ENCODE results near the gene FOCAD. TPM values are rescaled to one million over a fixed set of nuclear protein-coding genes. Genes with fewer than 3 reads are reported as not detected.

The FOCAD gene
- total RNA-seq, 2 experiments from 2014 or later: 21.2 to 28.3 TPM

DNA sequence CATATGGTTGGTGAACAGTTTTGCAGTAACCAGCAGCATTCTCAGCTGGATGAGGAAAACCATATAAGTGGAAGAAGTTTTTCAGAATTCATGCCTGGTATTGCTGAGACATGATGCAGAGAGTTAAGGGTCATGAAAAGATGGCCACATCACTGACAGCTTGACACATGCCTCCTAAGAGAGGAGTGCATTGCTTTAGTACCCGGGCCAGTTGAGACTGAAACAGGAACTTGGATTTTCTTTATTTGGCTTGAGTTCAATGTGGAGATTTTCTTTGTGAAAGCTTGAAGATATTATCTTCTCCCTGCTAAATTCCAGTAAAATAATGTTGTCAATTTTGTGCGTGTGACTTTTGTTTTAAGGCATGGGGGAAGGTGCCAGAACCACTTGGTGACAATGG, 311.6 kb downstream of the FOCAD start:
- no peaks in the 10 kb centered on the region for H3K9me3 Mint-ChIP-seq
- H3K36me3 Mint-ChIP-seq: peaks cover 60% of the 10 kb centered on the region
- no peak overlapping the region for H3K27ac Mint-ChIP-seq
- H3K4me1 Mint-ChIP-seq: peaks cover 9% of the 10 kb centered on the region
- no peak overlapping the region for H3K4me3 Mint-ChIP-seq
- no peak for DNase-seq
- H3K27me3 Mint-ChIP-seq: no peaks in the 10 kb centered on the region
- POLR2A ChIA-PET: no interaction called here
- ATAC-seq (ENCODE audit: low read depth): no peak

DNA sequence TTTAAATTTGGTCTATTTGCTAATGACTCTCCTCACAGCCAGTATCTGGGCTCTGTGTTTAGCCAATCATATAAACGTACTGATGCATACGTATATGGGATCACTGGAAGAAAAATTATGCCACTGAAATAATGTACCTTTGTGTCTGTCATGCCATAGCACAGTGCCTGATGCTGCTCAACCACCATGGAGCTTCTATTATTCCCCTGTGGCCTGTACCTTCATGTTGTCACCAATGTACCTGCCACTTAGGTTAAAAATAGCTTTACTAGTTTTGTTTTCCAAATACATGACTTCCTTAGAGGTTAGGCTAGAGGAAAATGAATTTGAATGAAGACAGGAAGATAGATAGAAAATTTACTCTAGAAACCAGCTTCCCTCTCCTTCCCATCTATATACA, 312.8 kb downstream of the FOCAD start:
- H3K27ac Mint-ChIP-seq: no peak overlapping the region
- POLR2A ChIA-PET: no interaction called here
- DNase-seq (no peak), ATAC-seq (ENCODE audit: low read depth) (no peak)
- peaks cover 17% of the 10 kb centered on the region for H3K4me1 Mint-ChIP-seq
- H3K9me3 Mint-ChIP-seq: peaks cover 4% of the 10 kb centered on the region
- H3K27me3 Mint-ChIP-seq: no peaks in the 10 kb centered on the region
- no peak overlapping the region for H3K4me3 Mint-ChIP-seq
- peaks cover 62% of the 10 kb centered on the region for H3K36me3 Mint-ChIP-seq

- H3K4me3 Mint-ChIP-seq: no peak overlapping the region
- peaks cover 68% of the 10 kb centered on the region for H3K36me3 Mint-ChIP-seq
- peaks cover 23% of the 10 kb centered on the region for H3K4me1 Mint-ChIP-seq
- DNase-seq (no peak), ATAC-seq (ENCODE audit: low read depth) (no peak)
- H3K9me3 Mint-ChIP-seq: peaks cover 4% of the 10 kb centered on the region
- no peaks in the 10 kb centered on the region for H3K27me3 Mint-ChIP-seq
- H3K27ac Mint-ChIP-seq: no peak overlapping the region
- POLR2A ChIA-PET: no interaction called here
Measured at GRCh38 chr9:20997503-20998076, 313.5 kb downstream of the FOCAD start.

- Mint-ChIP-seq H3K36me3 (peaks cover 63% of the 10 kb centered on the region), H3K9me3 (peaks cover 6% of the 10 kb centered on the region), H3K27me3 (no peaks in the 10 kb centered on the region), H3K4me1 (peaks cover 23% of the 10 kb centered on the region), H3K27ac (peak overlapping the region; percentile 56), H3K4me3 (no peak overlapping the region)
- DNase-seq: no peak
- POLR2A ChIA-PET: interaction anchor here (0.9 kb wide), 1 partner anchor 29 kb away, joined by 5 read pairs; the partner anchor contains the start of gene HACD4
- ATAC-seq (ENCODE audit: low read depth): peak; percentile 61
Measured at GRCh38 chr9:21001581-21001980, 317.5 kb downstream of the FOCAD start.

GRCh38 chr9:21002040-21002439, 318.0 kb downstream of the FOCAD start:
- Mint-ChIP-seq H3K27ac (no peak overlapping the region), H3K4me3 (peak overlapping the region; percentile 24), H3K36me3 (peaks cover 63% of the 10 kb centered on the region), H3K27me3 (no peaks in the 10 kb centered on the region), H3K4me1 (peaks cover 19% of the 10 kb centered on the region), H3K9me3 (peaks cover 6% of the 10 kb centered on the region)
- DNase-seq: no peak
- no peak for ATAC-seq (ENCODE audit: low read depth)
- POLR2A ChIA-PET: interaction anchor here (0.9 kb wide), 1 partner anchor 29 kb away, joined by 5 read pairs; the partner anchor contains the start of gene HACD4

GRCh38 chr9:21015129-21015815, 331.2 kb downstream of the FOCAD start:
- DNase-seq: no peak

DNA sequence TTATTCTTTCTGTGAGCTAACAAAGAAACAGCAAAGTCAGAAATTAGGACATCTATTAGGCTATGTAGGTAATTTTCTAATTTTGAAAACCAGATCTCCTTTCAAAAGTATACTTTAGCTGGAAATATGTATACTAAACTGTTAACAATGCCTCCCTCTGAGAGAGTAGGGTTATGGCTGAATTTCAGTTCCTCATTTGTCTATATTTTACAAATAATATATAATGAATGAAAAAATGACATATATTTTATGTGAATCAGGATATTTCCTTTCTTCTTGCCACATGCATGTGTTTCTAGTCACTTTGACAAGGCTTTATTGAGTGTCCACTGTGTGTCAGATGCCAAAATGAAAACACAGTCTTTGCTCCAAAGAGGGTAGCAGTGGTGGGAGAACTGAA, 331.9 kb downstream of the FOCAD start:
- H3K27me3 Mint-ChIP-seq: no peaks in the 10 kb centered on the region
- H3K27ac Mint-ChIP-seq: no peak overlapping the region
- DNase-seq (no peak), ATAC-seq (ENCODE audit: low read depth) (no peak)
- POLR2A ChIA-PET: no interaction called here
- no peaks in the 10 kb centered on the region for H3K9me3 Mint-ChIP-seq
- peaks cover 60% of the 10 kb centered on the region for H3K36me3 Mint-ChIP-seq
- H3K4me3 Mint-ChIP-seq: no peak overlapping the region
- H3K4me1 Mint-ChIP-seq: peaks cover 5% of the 10 kb centered on the region

More at GRCh38 chr9:21015129-21015815, 331.2 kb downstream of the FOCAD start:
- H3K27ac Mint-ChIP-seq: no peak overlapping the region
- H3K4me1 Mint-ChIP-seq: peaks cover 2% of the 10 kb centered on the region
- H3K9me3 Mint-ChIP-seq: no peaks in the 10 kb centered on the region
- no peaks in the 10 kb centered on the region for H3K27me3 Mint-ChIP-seq
- no peak overlapping the region for H3K4me3 Mint-ChIP-seq
- peaks cover 61% of the 10 kb centered on the region for H3K36me3 Mint-ChIP-seq
- POLR2A ChIA-PET: no interaction called here
- no peak for ATAC-seq (ENCODE audit: low read depth)

- no peaks in the 10 kb centered on the region for H3K27me3 Mint-ChIP-seq
- DNase-seq: no peak
- POLR2A ChIA-PET: no interaction called here
- H3K27ac Mint-ChIP-seq: no peak overlapping the region
- no peaks in the 10 kb centered on the region for H3K9me3 Mint-ChIP-seq
- no peak overlapping the region for H3K4me3 Mint-ChIP-seq
- peaks cover 61% of the 10 kb centered on the region for H3K36me3 Mint-ChIP-seq
- ATAC-seq (ENCODE audit: low read depth): no peak
- H3K4me1 Mint-ChIP-seq: peaks cover 7% of the 10 kb centered on the region
Measured at GRCh38 chr9:21016701-21017491, 332.8 kb downstream of the FOCAD start.

DNA sequence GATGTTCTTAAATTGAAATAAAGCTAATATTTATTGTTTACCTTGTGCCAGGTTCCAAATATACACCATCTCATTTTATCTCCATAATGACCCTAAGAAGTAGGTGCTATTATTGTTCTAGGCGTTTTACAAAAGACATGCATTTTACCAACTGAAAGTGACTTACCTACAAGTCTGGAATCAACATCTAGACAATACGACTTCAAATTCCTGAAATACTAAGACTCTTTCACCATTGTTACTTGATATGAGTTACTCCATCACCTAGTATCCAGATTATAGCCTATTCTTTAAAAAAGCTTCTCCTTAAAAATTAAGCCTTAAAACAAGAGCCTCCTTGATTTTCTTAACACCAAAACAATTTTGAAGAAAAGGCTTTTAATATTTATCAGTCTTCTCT, 334.1 kb downstream of the FOCAD start:
- peaks cover 9% of the 10 kb centered on the region for H3K4me1 Mint-ChIP-seq

GRCh38 chr9:21023861-21024260, 339.8 kb downstream of the FOCAD start:
- Mint-ChIP-seq H3K9me3 (peaks cover 7% of the 10 kb centered on the region), H3K36me3 (peaks cover 56% of the 10 kb centered on the region), H3K4me1 (peaks cover 18% of the 10 kb centered on the region), H3K4me3 (no peak overlapping the region), H3K27ac (no peak overlapping the region), H3K27me3 (no peaks in the 10 kb centered on the region)
- POLR2A ChIA-PET: no interaction called here
- no peak for DNase-seq
- ATAC-seq (ENCODE audit: low read depth): no peak

More for the DNA sequence above, 334.1 kb downstream of the FOCAD start:
- peaks cover 63% of the 10 kb centered on the region for H3K36me3 Mint-ChIP-seq
- DNase-seq (no peak), ATAC-seq (ENCODE audit: low read depth) (no peak)
- POLR2A ChIA-PET: interaction anchor here (2.2 kb wide), 1 partner anchor 13 kb away, joined by 6 read pairs; the partner anchor contains the start of gene HACD4
- no peak overlapping the region for H3K4me3 Mint-ChIP-seq
- H3K9me3 Mint-ChIP-seq: peaks cover 4% of the 10 kb centered on the region
- H3K27ac Mint-ChIP-seq: no peak overlapping the region
- no peaks in the 10 kb centered on the region for H3K27me3 Mint-ChIP-seq

DNA sequence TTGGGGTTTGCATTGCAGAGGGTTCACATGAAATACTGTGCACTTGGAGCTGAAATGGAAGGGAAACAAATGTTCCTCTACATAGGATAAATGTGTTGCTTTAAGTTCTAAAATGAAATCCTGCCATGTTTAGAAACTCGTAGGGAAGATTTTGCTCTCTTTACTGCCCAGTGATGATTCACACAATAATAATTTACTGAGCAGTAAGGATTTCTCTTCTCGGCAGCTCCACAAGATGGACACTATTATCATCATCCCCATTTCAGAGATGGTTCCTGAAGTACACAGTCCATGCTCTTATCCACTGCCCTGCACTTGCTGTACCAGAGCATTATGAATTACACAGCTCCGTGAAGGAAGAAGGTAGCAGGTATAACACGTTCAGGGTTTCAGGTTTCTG, 343.2 kb downstream of the FOCAD start:
- Mint-ChIP-seq H3K9me3 (peaks cover 6% of the 10 kb centered on the region), H3K27ac (no peak overlapping the region), H3K36me3 (peaks cover 40% of the 10 kb centered on the region), H3K4me1 (peaks cover 16% of the 10 kb centered on the region), H3K27me3 (no peaks in the 10 kb centered on the region), H3K4me3 (no peak overlapping the region)
- POLR2A ChIA-PET: no interaction called here
- DNase-seq (no peak), ATAC-seq (ENCODE audit: low read depth) (no peak)

GRCh38 chr9:21028466-21028865, 344.4 kb downstream of the FOCAD start:
- no peak overlapping the region for H3K4me3 Mint-ChIP-seq
- no peak overlapping the region for H3K27ac Mint-ChIP-seq
- H3K36me3 Mint-ChIP-seq: peaks cover 38% of the 10 kb centered on the region
- H3K4me1 Mint-ChIP-seq: peaks cover 19% of the 10 kb centered on the region
- no peaks in the 10 kb centered on the region for H3K27me3 Mint-ChIP-seq
- ATAC-seq (ENCODE audit: low read depth) (no peak), DNase-seq (no peak)
- H3K9me3 Mint-ChIP-seq: peaks cover 3% of the 10 kb centered on the region
- POLR2A ChIA-PET: interaction anchor here (0.6 kb wide), 1 partner anchor 16 kb away, joined by 3 read pairs; no protein-coding TSS in a partner anchor

DNA sequence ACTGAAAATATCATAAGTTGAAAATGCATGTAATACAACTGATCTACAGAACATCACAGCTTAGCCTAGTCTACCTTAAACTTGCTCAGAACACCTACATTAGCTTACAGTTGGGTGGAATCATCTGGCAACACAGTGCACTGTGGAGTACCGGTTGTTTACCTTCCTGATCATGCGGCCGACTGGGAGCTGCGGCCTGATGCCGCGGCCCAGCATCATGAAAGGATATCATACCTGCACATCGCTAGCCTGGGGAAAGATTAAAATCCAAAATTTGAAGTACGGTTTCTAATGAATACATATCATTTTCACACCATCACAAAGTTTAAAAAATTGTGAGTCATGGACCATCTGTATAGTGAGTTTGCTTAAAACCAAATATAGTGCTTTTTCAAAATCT, 345.6 kb downstream of the FOCAD start:
- H3K27me3 Mint-ChIP-seq: no peaks in the 10 kb centered on the region
- DNase-seq: no peak
- no peak overlapping the region for H3K27ac Mint-ChIP-seq
- H3K4me1 Mint-ChIP-seq: peaks cover 14% of the 10 kb centered on the region
- peaks cover 38% of the 10 kb centered on the region for H3K36me3 Mint-ChIP-seq
- POLR2A ChIA-PET: interaction anchor here (1.6 kb wide), 1 partner anchor 407 kb away, joined by 6 read pairs; the partner anchor contains the start of gene MLLT3
- no peak overlapping the region for H3K4me3 Mint-ChIP-seq
- no peak for ATAC-seq (ENCODE audit: low read depth)
- no peaks in the 10 kb centered on the region for H3K9me3 Mint-ChIP-seq
